K562 (cell line): ENCODE results near the gene RFNG. TPM values are rescaled to one million over a fixed set of nuclear protein-coding genes. Genes with fewer than 3 reads are reported as not detected.

Source experiments
- BCLAF1 ChIP-seq, 2 experiments: fragments of 450-650 bp in 1 of 2; IDR thresholded peaks; 2 replicates each; pipeline ENCODE4 v1.6.1; 2011 to 2017; ENCODE audit warnings: low read depth in 2 of 2, antibody characterized with exemption in 1 of 2, borderline replicate concordance in 1 of 2, low read length in 1 of 2, mild to moderate bottlenecking in 1 of 2, mixed read lengths in 1 of 2; ENCODE audit not compliant: control insufficient read depth in 1 of 2
- CTCF ChIP-seq, 3 experiments: IDR thresholded peaks in 2 of 3; conservative IDR thresholded peaks in 1 of 3; 2 replicates each; pipeline ENCODE4 v1.5.1; 2011 to 2012; ENCODE audit warnings: low read length in 3 of 3, mild to moderate bottlenecking in 3 of 3, control low read depth in 2 of 3, improper control_type of control experiment in 1 of 3, inconsistent platforms in 1 of 3, low read depth in 1 of 3, mixed read lengths in 1 of 3, moderate library complexity in 1 of 3; ENCODE audit not compliant: insufficient read depth in 2 of 3
- HDGF ChIP-seq: fragments of 450-650 bp; IDR thresholded peaks from 2 replicates; pipeline ENCODE4 v1.6.1; 2016
- PPARD ChIP-seq: fragments of 250-450 bp; sonication (Bioruptor Pico); IDR thresholded peaks from 2 replicates; pipeline ENCODE4 v1.8.0; 2022; ENCODE audit warnings: inconsistent platforms, mild to moderate bottlenecking, moderate library complexity
- RCOR1 ChIP-seq, 2 experiments: IDR thresholded peaks; 2 replicates each; pipeline ENCODE4 v1.6.1; 2012; ENCODE audit warnings: low read depth in 2 of 2, low read length in 2 of 2, borderline replicate concordance in 1 of 2, improper control_type of control experiment in 1 of 2
- SAFB ChIP-seq: fragments of 200-400 bp; formaldehyde crosslinking; IDR thresholded peaks from 2 replicates; pipeline ENCODE4 v1.6.1; 2017; ENCODE audit warnings: low read depth, low read length, borderline replicate concordance
- SAP30 ChIP-seq: fragments of 200-600 bp; sonication (generic); IDR thresholded peaks from 2 replicates; pipeline ENCODE4 v1.6.1; 2012; ENCODE audit warnings: borderline replicate concordance, low read depth, mild to moderate bottlenecking, moderate library complexity, low read length, control low read depth, inconsistent platforms; ENCODE audit not compliant: insufficient read depth, poor library complexity, severe bottlenecking
- SFPQ ChIP-seq: fragments of 200-400 bp; formaldehyde crosslinking; IDR thresholded peaks from 2 replicates; pipeline ENCODE4 v1.6.1; 2017; ENCODE audit warnings: mild to moderate bottlenecking, low read depth, low read length, moderate library complexity
- TAF9B ChIP-seq: fragments of 450-650 bp; IDR thresholded peaks from 2 replicates; pipeline ENCODE4 v1.6.1; 2018; ENCODE audit warnings: mild to moderate bottlenecking; ENCODE audit not compliant: partially characterized antibody
- TEAD1 ChIP-seq, 2 experiments: fragments of 450-650 bp in 1 of 2; sonication (generic) in 1 of 2; formaldehyde crosslinking; IDR thresholded peaks; 2 replicates each; pipeline versions ENCODE4 v1.4.0 to v1.8.0; 2020 to 2022; ENCODE audit warnings: mild to moderate bottlenecking in 2 of 2, missing genetic modification reagents in 1 of 2
- ZNF583 ChIP-seq: fragments of 250-450 bp; sonication (Bioruptor Pico); IDR thresholded peaks from 2 replicates; pipeline ENCODE4 v1.4.0; 2020
- ZNF830 ChIP-seq: fragments of 250-450 bp; sonication (Bioruptor Pico); IDR thresholded peaks from 2 replicates; pipeline ENCODE4 v1.5.0; 2021; ENCODE audit warnings: mild to moderate bottlenecking
- polyA plus RNA-seq, 8 experiments: library from polyadenylated mRNA; depleted of rRNA in 4 of 8; stranded (reverse) in 5 of 8; unstranded in 3 of 8; fragments of >200 nt; fragmentation: Nextera tagmentation in 2 of 8; fragmentation: Illumina TruSeq in 1 of 8; extraction: Ambion mirVana in 2 of 8; extraction: Trizol in 1 of 8; gene quantifications; 2 replicates each; pipeline versions ENCODE4 v1.2.1 to v1.2.3, GENCODE V29; 2011 to 2014; ENCODE audit warnings: inconsistent platforms in 1 of 8, missing spikeins in 1 of 8
- total RNA-seq, 7 experiments: library from RNA; depleted of rRNA in 6 of 7; stranded (reverse); fragments of >200 nt in 6 of 7; fragmentation: Illumina TruSeq in 2 of 7; extraction: Trizol in 2 of 7; gene quantifications; 2 replicates each; pipeline versions ENCODE4 v1.2.1 to v1.2.3, GENCODE V29; 2011 to 2021; ENCODE audit warnings: low replicate concordance in 1 of 7
- TF ChIP-seq, protein P1 (sequence below): sonication (generic); formaldehyde crosslinking; IDR thresholded peaks from 2 replicates; pipeline ENCODE4 v1.9.0; 2022; ENCODE audit warnings: mild to moderate bottlenecking, missing genetic modification reagents
- TF ChIP-seq, protein P2 (sequence below): IDR thresholded peaks from 3 replicates; pipeline ENCODE4 v1.6.1; 2011; ENCODE audit warnings: borderline replicate concordance, mild to moderate bottlenecking; ENCODE audit not compliant: insufficient read length, insufficient read depth

RFNG gene
- total and polyA plus RNA-seq, 9 of the 15 experiments (the other 6 are each of a cell fraction or from before 2014, with no cell fraction given) = 0.32 to 32.8 (median 9.5) TPM

DNA sequence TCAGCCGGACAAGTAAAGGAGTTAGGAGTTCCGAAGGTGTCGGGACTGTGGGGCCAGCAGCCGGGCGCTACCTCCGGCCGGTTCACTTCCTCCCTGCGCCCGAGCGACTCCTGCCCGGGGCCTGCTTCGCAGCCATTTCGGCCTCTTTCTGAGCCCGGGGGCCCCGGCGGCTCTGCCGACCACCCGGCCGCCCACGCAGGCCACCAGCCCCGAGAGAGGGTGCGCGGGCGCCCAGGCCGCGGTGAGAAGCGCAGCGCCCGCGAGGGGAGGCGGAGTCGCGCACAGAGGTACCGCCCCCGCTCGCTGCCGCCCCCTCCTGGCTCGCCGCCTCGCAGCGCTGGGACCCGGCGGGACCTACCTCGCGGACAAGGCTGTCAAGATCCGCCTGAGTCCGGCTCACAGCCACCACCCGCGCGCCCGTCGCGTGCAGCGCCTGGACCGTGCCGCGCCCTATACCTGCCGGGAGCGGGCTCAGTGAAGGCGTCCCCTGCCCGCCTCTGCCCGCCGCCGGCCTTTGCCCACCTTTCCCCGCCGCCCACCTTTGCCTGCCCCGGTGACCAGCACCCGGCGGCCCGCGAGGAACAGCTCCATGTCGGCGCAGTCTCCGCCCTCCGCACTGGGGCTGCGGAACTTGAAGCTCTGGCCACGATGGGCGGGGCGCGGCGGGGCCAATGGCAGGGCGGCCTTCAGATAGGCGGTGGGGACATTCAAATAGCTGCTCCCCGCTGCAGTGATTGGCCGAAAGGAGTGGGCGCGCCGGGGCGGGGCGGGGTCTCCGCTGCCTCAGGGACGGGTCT is 14.3 kb downstream of the RFNG start, which contains the start of gene DCXR (continued):
- TF ChIP-seq BCLAF1 (IDR thresholded peaks at IDR 0.05; ENCODE audit: borderline replicate concordance in 1 of 2, control insufficient read depth in 1 of 2, low read depth in 2 of 2, low read length in 1 of 2) (no peak), TEAD1 (CRISPR knock-in tag; IDR thresholded peaks at IDR 0.05) (peak; percentile 20 to 96; a peak in 2 of 4 replicates), CTCF (IDR thresholded peaks at IDR 0.05 in 2 of 3, conservative IDR thresholded peaks at IDR 0.05 in 1 of 3; ENCODE audit: insufficient read depth in 2 of 3, low read depth in 1 of 3, low read length in 3 of 3) (peak; percentile 81 to 95 (median 93)), ZNF830 (CRISPR knock-in tag) (no peak), SAP30 (peak; percentile 87), HDGF (no peak), SFPQ (no peak), TAF9B (no peak), PPARD (CRISPR knock-in tag) (no peak), RCOR1 (IDR thresholded peaks at IDR 0.05; ENCODE audit: borderline replicate concordance in 1 of 2, low read depth in 2 of 2, low read length in 2 of 2) (peak in 1 of 2 experiments; percentile 36; a peak in 1 of 4 replicates), SAFB (peak; percentile 26), ZNF583 (CRISPR knock-in tag) (no peak)
- TF ChIP-seq, protein P1, sequence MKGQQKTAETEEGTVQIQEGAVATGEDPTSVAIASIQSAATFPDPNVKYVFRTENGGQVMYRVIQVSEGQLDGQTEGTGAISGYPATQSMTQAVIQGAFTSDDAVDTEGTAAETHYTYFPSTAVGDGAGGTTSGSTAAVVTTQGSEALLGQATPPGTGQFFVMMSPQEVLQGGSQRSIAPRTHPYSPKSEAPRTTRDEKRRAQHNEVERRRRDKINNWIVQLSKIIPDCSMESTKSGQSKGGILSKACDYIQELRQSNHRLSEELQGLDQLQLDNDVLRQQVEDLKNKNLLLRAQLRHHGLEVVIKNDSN (CRISPR knock-in tag) = peak; percentile 28; the same call in 1 of the 2 replicates
- TF ChIP-seq, protein P2, sequence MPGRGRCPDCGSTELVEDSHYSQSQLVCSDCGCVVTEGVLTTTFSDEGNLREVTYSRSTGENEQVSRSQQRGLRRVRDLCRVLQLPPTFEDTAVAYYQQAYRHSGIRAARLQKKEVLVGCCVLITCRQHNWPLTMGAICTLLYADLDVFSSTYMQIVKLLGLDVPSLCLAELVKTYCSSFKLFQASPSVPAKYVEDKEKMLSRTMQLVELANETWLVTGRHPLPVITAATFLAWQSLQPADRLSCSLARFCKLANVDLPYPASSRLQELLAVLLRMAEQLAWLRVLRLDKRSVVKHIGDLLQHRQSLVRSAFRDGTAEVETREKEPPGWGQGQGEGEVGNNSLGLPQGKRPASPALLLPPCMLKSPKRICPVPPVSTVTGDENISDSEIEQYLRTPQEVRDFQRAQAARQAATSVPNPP = no peak
